A673 (cell line): ENCODE measurements around the gene GDF9. TPM values are rescaled to one million over a fixed set of nuclear protein-coding genes. Genes with fewer than 3 reads are reported as not detected.

Experiments
- BruUV-seq: library from RNA; stranded (reverse); fragments of 400-500 nt; replicated peaks from 2 replicates; lab custom pipeline; 2021; lab: Mats Ljungman, UMichigan
- CTCF ChIA-PET: fragments of 300-600 bp; sonication (Branson Sonifier 250); formaldehyde crosslinking; loops from one replicate; lab custom pipeline; 2022; ENCODE audit warnings: antibody characterized with exemption; lab: Charles Lee
- POLR2A ChIA-PET: fragments of 300-600 bp; sonication (Branson Sonifier 250); formaldehyde crosslinking; loops from one replicate; lab custom pipeline; 2022; ENCODE audit warnings: antibody characterized with exemption; ENCODE audit not compliant: low non-redundant PET; lab: Charles Lee
- DNase-seq: peaks from one replicate; pipeline ENCODE4 v3.0.0-alpha.2; 2015; ENCODE audit warnings: low spot score
- H3K27ac ChIP-seq: fragments of 200-600 bp; sonication (generic); 2 replicates; pipeline ENCODE4 v1.5.1; 2016; ENCODE audit warnings: mixed run types, low read depth, mild to moderate bottlenecking, mixed read lengths, antibody characterized with exemption, low read length; ENCODE audit not compliant: poor library complexity, severe bottlenecking
- H3K27me3 ChIP-seq: fragments of 200-600 bp; sonication (generic); replicated peaks from 2 replicates; pipeline ENCODE4 v1.6.1; 2017; ENCODE audit warnings: mixed run types, low read depth, mild to moderate bottlenecking, mixed read lengths, antibody characterized with exemption, low read length; ENCODE audit not compliant: insufficient read depth, poor library complexity
- H3K36me3 ChIP-seq: fragments of 200-600 bp; sonication (generic); 2 replicates; pipeline ENCODE4 v1.6.1; 2016; ENCODE audit warnings: mixed run types, mild to moderate bottlenecking, mixed read lengths, antibody characterized with exemption, low read length; ENCODE audit not compliant: insufficient read depth, poor library complexity, severe bottlenecking
- H3K4me1 ChIP-seq: fragments of 200-600 bp; sonication (generic); 2 replicates; pipeline ENCODE4 v1.6.1; 2017; ENCODE audit warnings: mixed run types, mild to moderate bottlenecking, mixed read lengths, antibody characterized with exemption, low read length; ENCODE audit not compliant: insufficient read depth, poor library complexity, severe bottlenecking
- H3K4me3 ChIP-seq: fragments of 200-600 bp; sonication (generic); 2 replicates; pipeline ENCODE4 v1.5.1; 2016; ENCODE audit warnings: low read depth, mixed run types, mild to moderate bottlenecking, mixed read lengths, low read length; ENCODE audit not compliant: poor library complexity, severe bottlenecking
- H3K9me3 ChIP-seq: fragments of 200-600 bp; sonication (generic); 2 replicates; pipeline ENCODE4 v1.6.1; 2016; ENCODE audit warnings: mixed run types, low read depth, mild to moderate bottlenecking, mixed read lengths, antibody characterized with exemption, low read length; ENCODE audit not compliant: poor library complexity, severe bottlenecking
- EZH2 ChIP-seq: fragments of 200-600 bp; sonication (generic); IDR thresholded peaks from 2 replicates; pipeline ENCODE4 v1.6.1; 2017; ENCODE audit warnings: borderline replicate concordance, low read depth, mild to moderate bottlenecking, mixed read lengths, antibody characterized with exemption, low read length; ENCODE audit not compliant: poor library complexity, severe bottlenecking
- intact Hi-C: fragments of 100-400 bp; cut with micrococcal nuclease; formaldehyde crosslinking; loops from one replicate; pipeline ENCODE4 v1.10.0; 2022; ENCODE audit not compliant: unreplicated experiment
- total RNA-seq: library from RNA; stranded (reverse); gene quantifications from 2 replicates; pipeline ENCODE4 v1.2.3, GENCODE V29; 2021
- TF ChIP-seq, protein P1 (sequence below): fragments of 300-800, 200-600 bp; sonication (generic); conservative IDR thresholded peaks from 2 replicates; pipeline ENCODE4 v1.5.1; 2017; ENCODE audit warnings: low read depth, mild to moderate bottlenecking, antibody characterized with exemption, low read length, moderate library complexity, mixed read lengths

GDF9 gene
- total RNA-seq, 1 experiment from 2014 or later: 0.32 TPM

DNA sequence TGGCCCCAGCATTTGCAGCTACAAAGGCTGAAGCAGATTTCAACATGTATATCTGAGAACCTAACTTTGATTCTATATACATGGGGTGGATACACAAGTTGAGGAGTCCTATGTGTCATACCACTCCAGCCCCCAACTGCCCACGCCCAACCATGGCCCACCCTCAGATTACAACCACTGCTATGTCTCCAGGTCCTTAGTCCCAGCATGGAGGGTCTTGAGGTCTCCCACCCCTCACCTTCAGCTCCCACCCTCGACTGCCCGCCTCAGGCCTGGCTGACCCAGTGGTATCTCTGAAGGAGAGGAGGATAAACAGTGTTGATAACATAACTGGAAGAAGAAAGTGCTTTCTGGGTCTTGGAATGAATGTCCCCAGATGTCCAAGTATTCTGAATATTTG is 44.9 kb downstream of the GDF9 start:
- Histone ChIP-seq H3K27me3 (no peaks in the 10 kb centered on the region), H3K4me3 (no peak overlapping the region), H3K4me1 (peaks cover 4% of the 10 kb centered on the region), H3K27ac (no peak overlapping the region), H3K9me3 (no peaks in the 10 kb centered on the region), H3K36me3 (no peaks in the 10 kb centered on the region)
- POLR2A ChIA-PET: no interaction called here
- no peak for TF ChIP-seq EZH2
- TF ChIP-seq, protein P1, sequence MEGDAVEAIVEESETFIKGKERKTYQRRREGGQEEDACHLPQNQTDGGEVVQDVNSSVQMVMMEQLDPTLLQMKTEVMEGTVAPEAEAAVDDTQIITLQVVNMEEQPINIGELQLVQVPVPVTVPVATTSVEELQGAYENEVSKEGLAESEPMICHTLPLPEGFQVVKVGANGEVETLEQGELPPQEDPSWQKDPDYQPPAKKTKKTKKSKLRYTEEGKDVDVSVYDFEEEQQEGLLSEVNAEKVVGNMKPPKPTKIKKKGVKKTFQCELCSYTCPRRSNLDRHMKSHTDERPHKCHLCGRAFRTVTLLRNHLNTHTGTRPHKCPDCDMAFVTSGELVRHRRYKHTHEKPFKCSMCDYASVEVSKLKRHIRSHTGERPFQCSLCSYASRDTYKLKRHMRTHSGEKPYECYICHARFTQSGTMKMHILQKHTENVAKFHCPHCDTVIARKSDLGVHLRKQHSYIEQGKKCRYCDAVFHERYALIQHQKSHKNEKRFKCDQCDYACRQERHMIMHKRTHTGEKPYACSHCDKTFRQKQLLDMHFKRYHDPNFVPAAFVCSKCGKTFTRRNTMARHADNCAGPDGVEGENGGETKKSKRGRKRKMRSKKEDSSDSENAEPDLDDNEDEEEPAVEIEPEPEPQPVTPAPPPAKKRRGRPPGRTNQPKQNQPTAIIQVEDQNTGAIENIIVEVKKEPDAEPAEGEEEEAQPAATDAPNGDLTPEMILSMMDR: no peak
- BruUV-seq: no TSS peak
- CTCF ChIA-PET: interaction anchor here (1.7 to 2.8 kb wide), 3 partner anchors 14 to 295 kb away, joined by 7 to 12 read pairs (median 11); no protein-coding TSS in a partner anchor
- DNase-seq: no peak
- intact Hi-C loops: loop anchor here (2.0 kb wide), 1 partner anchor 75 kb away; the partner anchor contains the start of gene CCNI2

DNA sequence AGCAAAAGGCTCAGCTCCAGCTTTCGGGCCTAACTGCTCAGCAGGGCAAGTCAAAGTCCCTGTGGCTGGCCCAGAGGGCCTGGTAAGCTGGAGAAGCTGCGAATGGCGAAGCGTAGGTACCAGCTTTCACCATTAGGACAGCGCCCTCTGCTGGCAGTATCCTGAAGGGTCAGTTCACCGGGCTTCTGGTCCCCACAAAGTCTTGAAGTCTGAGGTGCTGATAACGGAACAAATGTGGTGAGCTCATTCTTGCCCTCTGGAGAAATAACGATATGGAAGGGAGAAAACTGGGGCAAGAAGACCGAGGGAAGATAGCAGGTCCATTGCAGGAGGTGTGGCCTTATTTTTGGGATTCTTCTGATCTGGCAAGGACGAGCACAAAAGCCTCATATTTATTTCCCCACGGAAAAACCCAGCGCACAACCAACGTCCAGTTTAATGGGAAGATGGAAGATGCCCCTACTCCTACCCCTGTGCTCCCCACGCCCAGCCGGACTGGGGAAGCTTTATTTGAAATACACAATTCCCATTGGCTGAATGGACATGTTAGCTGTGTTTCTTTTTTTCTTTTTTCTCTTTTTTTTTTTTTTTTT is 46.0 kb downstream of the GDF9 start:
- H3K4me1 ChIP-seq: peaks cover 4% of the 10 kb centered on the region
- ChIA-PET CTCF (interaction anchor here (0.6 to 2.8 kb wide), 7 partner anchors 8 to 294 kb away, joined by 3 to 12 read pairs (median 6); no protein-coding TSS in a partner anchor), POLR2A (interaction anchor here (0.5 kb wide), 1 partner anchor 8 kb away, joined by 3 read pairs; no protein-coding TSS in a partner anchor)
- DNase-seq: peak; percentile 91
- H3K4me3 ChIP-seq: no peak overlapping the region
- TF ChIP-seq EZH2: no peak
- TF ChIP-seq, protein P1: peak; percentile 93
- no peaks in the 10 kb centered on the region for H3K36me3 ChIP-seq
- H3K27ac ChIP-seq: no peak overlapping the region
- no peaks in the 10 kb centered on the region for H3K9me3 ChIP-seq
- no TSS peak for BruUV-seq
- no peaks in the 10 kb centered on the region for H3K27me3 ChIP-seq
- intact Hi-C loops: loop anchor here (1.0 to 2.0 kb wide), 4 partner anchors 65 to 434 kb away; partner anchors contain the start of gene CCNI2

DNA sequence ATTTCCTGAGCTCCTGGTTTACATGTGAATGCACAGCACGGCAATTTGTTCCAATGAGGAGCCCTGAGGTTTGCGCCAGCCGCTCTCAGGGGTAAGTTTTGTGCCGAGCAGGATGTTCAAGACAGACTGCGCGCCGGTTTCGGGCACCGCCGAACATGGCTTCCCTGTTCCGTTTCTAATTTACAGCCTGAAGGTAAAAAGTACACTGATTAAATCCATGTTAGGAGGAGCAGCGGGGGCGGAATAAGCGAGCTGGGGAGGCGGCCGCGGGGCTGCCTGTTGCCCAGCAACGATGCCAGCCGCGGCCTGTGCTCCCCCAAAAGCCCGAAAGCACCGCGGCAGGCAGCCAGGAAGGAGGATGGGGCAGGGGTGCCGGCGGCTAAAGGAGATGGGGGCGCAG is 46.8 kb downstream of the GDF9 start:
- ChIA-PET CTCF (interaction anchor here (0.6 to 2.8 kb wide), 5 partner anchors 10 to 293 kb away, joined by 5 to 12 read pairs (median 7); no protein-coding TSS in a partner anchor), POLR2A (interaction anchor here (0.5 to 0.6 kb wide), 2 partner anchors 9 to 34 kb away, joined by 3 read pairs; no protein-coding TSS in a partner anchor)
- Histone ChIP-seq H3K4me3 (no peak overlapping the region), H3K27ac (no peak overlapping the region), H3K36me3 (no peaks in the 10 kb centered on the region), H3K9me3 (no peaks in the 10 kb centered on the region), H3K27me3 (no peaks in the 10 kb centered on the region), H3K4me1 (peaks cover 4% of the 10 kb centered on the region)
- no TSS peak for BruUV-seq
- DNase-seq: no peak
- TF ChIP-seq, protein P1: no peak
- no peak for TF ChIP-seq EZH2
- intact Hi-C loops: no loop called here
